DND-41 (cell line): Measurements from ENCODE around the gene CIZ1.

Experiments used
- CTCF ChIP-seq: IDR thresholded peaks from 2 replicates; pipeline ENCODE4 v1.5.1; 2012; ENCODE audit warnings: borderline replicate concordance, low read length, moderate library complexity, mild to moderate bottlenecking; ENCODE audit not compliant: poor library complexity, severe bottlenecking; ENCODE audit errors: extremely low read depth
- EZH2 ChIP-seq: IDR thresholded peaks from 3 replicates; pipeline ENCODE4 v1.6.1; 2012; ENCODE audit warnings: borderline replicate concordance, low read depth, mild to moderate bottlenecking, moderate library complexity, low read length, inconsistent platforms; ENCODE audit not compliant: severe bottlenecking

DNA sequence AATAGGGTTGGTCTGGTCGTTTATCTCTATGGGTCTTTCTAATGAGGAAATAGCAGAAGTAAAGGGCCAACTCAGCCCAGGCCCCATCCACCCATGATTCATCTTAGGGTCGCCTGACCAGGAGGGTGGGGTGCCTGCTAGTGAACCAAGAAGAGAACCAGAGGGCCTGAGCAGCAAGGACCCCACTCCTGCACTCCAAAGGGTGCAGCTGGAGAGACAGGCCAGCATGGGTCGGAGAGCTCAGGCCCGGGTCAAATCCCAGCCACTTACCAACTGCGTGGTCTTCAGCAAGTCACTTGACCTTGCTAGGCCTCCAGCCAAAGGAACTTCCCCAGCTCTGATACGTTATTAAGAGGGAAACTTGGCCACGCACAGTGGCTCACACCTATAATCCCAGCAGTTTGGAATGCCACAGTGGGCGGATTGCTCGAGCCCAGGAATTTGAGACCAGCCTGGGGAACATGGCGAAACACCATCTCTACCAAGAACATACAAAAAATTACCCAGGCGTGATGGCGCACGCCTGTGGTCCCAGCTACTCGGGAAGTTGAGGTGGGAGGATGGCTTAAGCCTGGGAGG, 27.0 kb downstream of the CIZ1 start:
- TF ChIP-seq CTCF, result no peak
- TF ChIP-seq EZH2, result no peak
